KOPT-K1 (cell line): ENCODE data around the gene HEMGN.
"Not testable (repeated sequence)": the region's sequence is repeated elsewhere in the genome, so short reads cannot be mapped to it uniquely, and the experiment has no call there.

Source experiments
- H3K27ac ChIP-seq: fragments of 200-600 bp; sonication (generic); 2 replicates; pipeline ENCODE4 v1.5.1; 2016; ENCODE audit warnings: antibody characterized with exemption, mild to moderate bottlenecking, low read depth, low read length; ENCODE audit not compliant: poor library complexity, severe bottlenecking
- H3K36me3 ChIP-seq: fragments of 200-600 bp; sonication (generic); 2 replicates; pipeline ENCODE4 v1.5.1; 2017; ENCODE audit warnings: antibody characterized with exemption, mild to moderate bottlenecking, low read length, moderate library complexity; ENCODE audit not compliant: insufficient read depth
- H3K9me3 ChIP-seq: fragments of 200-600 bp; sonication (generic); 2 replicates; pipeline ENCODE4 v1.5.1; 2017; ENCODE audit warnings: antibody characterized with exemption, low read length, mild to moderate bottlenecking; ENCODE audit not compliant: insufficient read depth, poor library complexity, severe bottlenecking

The HEMGN gene

DNA sequence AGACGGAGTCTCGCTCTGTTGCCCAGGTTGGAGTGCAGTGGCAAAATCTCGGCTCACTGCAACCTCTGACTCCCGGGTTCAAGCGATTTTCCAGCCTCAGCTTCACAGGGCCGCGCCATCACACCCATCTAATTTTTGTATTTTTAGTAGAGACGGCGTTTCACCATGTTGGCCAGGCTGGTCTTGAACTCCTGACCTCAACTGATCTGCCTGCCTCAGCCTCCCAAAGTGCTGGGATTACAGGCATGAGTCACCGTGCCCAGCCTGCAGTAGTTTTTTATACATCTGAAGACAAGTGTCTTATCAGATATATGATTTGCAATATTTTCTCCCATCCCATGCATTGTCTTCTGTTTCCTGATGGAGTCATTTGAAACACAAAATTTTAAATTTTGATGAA lies 38.7 kb upstream of the HEMGN start:
- H3K9me3 ChIP-seq, H3K36me3 ChIP-seq, H3K27ac ChIP-seq: not testable (repeated sequence)

DNA sequence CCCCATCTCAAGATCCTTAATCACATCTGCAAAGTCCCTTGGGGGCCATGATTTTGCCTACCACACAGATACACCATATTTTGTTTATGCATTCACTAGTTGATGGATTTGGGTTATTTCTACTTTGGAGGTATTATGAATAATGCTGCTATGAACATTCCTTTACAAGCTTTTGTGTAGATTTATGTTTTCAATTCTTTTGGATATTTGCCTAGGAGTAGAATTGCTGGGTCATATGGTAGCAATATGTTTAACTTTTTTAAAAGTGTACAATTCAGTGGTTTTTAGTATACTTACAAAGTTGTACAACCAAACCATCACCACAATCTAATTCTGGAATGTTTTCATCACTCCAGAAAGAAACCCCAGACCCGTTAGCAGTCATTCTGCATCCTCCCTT lies 37.4 kb upstream of the HEMGN start:
- Histone ChIP-seq H3K36me3 (peaks cover 6% of the 10 kb centered on the region), H3K27ac (no peak overlapping the region), H3K9me3 (no peaks in the 10 kb centered on the region)

DNA sequence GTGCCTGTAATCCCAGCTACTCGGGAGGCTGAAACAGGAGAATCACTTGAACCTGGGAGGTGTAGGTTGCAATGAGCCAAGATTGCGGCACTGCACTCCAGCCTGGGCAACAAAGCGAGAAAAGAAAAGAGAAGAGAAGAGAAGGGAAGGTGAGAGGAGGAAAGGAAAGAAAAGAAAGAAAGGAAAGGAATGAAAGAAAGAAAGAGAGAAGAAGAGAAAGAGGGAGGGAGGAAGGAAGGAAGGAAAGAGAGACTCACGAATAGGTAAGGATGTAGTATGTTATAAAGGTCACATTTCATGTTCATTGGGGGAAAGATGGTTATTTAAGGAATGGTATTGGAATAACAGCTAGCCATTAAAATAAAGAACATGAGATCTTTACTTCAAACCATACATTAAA lies 34.8 kb upstream of the HEMGN start:
- Histone ChIP-seq H3K9me3 (no peaks in the 10 kb centered on the region), H3K27ac (no peak overlapping the region), H3K36me3 (no peaks in the 10 kb centered on the region; the same call in 1 of the 2 replicates)

DNA sequence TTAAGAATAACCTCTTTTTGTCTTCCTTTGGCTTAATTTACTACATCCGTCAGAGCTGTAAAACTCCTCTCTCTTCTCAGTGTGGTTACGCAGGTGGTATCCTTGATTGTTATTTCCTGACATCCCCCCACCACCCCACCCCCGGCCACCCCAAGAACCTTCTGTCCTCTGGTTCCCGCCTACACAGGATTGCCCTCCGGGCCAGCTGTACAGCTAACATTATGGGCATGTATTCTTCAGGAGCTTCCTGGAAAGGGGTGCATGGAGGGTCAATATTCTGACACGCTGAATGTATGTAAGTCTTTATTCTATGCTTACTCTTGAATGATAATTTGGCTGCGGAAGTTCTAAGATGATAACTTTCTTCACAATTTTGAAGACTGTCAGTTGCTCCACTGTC lies 32.2 kb upstream of the HEMGN start:
- Histone ChIP-seq H3K36me3 (no peaks in the 10 kb centered on the region), H3K27ac (peak overlapping the region; percentile 81), H3K9me3 (no peaks in the 10 kb centered on the region)

DNA sequence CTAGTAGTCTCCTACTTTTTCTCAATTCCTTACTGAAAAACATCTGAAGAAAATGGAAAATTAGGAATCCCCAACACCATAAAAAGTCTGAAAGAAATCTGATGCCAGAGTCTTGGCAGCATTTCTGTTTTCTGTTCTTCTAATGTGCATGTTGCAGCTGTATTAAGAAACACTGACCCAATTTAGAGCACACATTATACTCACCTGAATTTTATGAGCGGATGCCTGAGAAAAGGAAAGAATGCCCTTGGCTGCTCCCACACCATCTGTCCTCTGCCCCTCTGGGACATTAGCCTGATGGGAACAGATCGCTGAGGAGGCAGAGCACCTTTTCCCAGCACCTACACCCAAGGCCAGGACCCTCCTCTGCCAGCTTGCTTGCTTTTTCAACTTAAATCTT lies 31.0 kb upstream of the HEMGN start:
- Histone ChIP-seq H3K9me3 (no peaks in the 10 kb centered on the region), H3K27ac (peak overlapping the region; percentile 81), H3K36me3 (no peaks in the 10 kb centered on the region)

DNA sequence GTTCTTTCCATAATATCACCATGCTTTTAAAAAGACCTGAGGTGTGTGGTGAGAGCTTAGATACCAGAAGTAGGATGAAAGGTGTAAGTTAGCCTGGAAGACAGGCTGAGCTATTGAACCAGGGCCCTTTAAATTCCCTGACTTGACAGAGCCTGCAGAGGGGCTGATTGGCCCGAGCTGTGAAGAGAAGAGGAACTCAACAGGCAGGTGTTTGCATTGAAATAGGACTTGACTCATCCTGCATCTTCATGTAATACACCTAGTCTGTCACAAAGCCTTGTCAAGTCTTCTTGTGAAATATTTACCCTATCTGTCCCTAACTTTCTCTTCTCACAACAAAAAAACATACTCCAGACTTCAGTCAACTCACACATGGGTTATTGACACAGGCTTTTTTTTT lies 28.5 kb upstream of the HEMGN start:
- H3K36me3 ChIP-seq: no peaks in the 10 kb centered on the region

DNA sequence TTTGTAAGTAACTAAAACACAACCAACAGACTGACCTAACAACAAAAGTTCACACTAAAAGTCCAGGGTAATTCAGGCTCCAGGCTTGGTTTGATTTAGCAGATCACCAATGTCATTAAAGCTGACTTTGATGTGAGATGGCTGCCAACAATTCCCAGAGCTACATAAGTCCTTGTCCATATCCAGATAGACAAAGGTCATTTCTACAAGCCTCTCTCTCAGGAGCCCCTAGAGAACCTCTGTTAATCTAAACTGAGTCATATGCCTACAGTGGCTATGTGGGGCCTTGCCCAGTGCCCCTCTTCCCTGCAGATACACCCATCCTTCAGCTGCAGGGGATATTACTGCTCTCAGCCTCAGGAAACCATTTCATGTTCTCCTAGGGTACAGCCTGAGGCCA lies 26.9 kb upstream of the HEMGN start:
- H3K9me3 ChIP-seq: no peaks in the 10 kb centered on the region
- H3K27ac ChIP-seq: no peak overlapping the region

More for the DNA sequence above, 28.5 kb upstream of the HEMGN start:
- Histone ChIP-seq H3K9me3 (no peaks in the 10 kb centered on the region), H3K27ac (no peak overlapping the region)

DNA sequence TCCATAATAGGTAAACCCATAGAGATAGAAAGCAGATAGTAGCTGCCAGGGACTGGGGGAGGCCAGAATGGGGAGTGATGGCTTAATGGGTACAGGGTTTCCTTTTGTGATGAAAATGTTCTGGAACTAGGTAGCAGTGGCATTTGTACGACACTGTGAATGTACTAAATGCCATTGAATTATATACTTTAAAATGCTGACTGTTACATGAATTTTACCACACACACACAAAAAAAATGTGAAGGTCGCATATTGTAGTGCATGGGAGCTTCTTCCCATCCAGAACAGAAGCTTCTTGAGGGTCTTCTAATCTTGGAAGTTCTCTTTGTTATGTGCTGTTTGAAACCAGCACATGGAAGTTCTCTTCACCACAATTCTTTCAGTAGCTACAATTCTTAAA lies 25.3 kb upstream of the HEMGN start:
- H3K36me3 ChIP-seq: no peaks in the 10 kb centered on the region
- no peak overlapping the region for H3K27ac ChIP-seq
- H3K9me3 ChIP-seq: no peaks in the 10 kb centered on the region

More for the DNA sequence above, 26.9 kb upstream of the HEMGN start:
- no peaks in the 10 kb centered on the region for H3K36me3 ChIP-seq

DNA sequence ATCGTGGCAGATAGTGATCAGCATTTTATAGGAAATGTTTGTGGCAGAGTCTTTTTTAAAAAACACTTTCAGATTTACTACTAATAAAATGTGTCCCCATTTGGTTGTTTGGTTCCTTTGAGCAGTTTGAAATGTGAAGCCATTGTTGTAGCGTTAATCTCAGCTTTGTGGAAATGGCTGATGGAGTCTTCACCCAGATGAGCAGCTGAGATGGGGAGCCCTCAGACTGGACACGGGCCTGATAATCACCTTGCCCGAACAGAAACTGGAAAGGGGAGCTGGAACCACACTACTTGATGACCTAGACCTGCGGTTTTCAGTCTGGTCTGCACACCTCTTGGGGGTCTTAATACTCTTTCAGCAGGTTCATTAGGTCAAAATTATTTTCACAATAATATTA lies 24.6 kb upstream of the HEMGN start:
- no peaks in the 10 kb centered on the region for H3K9me3 ChIP-seq
- no peak overlapping the region for H3K27ac ChIP-seq
- H3K36me3 ChIP-seq: no peaks in the 10 kb centered on the region

DNA sequence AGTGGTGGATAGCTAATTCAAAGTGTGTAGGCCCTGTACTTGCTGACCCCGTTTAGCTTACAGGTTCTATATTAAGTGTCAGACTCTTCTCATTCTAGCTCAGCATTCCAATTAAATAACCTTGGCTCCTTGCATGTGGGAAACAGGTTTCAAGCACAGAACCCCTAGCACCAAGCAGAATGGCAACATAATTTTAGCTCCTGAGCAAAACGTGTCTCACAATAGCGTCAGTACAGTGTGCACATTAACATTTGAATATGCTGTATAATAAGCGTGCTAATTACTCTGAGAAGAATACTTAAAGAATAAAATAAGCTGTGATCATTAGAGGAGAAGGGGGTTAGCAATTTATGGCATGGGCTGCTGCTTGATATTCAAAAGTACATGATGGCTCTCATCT lies 24.2 kb upstream of the HEMGN start:
- H3K9me3 ChIP-seq: no peaks in the 10 kb centered on the region
- no peaks in the 10 kb centered on the region for H3K36me3 ChIP-seq
- H3K27ac ChIP-seq: no peak overlapping the region

DNA sequence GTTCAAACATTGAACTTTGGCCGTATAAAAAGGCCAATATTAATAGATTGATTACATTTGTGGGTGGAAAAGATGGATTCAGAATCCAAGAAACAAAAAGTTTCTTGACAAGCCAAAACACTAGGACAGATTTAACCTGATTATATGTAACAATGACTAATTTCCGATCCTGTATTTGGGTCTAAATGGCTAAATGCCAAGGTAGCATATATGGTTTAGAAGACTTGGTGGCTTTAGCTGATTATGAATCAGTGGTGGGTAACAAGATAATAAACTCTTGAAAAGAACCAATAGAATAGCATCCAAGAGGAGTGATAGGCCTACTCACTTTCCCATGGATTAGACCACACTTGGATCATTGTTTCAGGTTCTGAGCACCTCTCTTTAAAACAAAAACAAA lies 23.4 kb upstream of the HEMGN start:
- no peaks in the 10 kb centered on the region for H3K9me3 ChIP-seq
- H3K27ac ChIP-seq: no peak overlapping the region
- no peaks in the 10 kb centered on the region for H3K36me3 ChIP-seq

DNA sequence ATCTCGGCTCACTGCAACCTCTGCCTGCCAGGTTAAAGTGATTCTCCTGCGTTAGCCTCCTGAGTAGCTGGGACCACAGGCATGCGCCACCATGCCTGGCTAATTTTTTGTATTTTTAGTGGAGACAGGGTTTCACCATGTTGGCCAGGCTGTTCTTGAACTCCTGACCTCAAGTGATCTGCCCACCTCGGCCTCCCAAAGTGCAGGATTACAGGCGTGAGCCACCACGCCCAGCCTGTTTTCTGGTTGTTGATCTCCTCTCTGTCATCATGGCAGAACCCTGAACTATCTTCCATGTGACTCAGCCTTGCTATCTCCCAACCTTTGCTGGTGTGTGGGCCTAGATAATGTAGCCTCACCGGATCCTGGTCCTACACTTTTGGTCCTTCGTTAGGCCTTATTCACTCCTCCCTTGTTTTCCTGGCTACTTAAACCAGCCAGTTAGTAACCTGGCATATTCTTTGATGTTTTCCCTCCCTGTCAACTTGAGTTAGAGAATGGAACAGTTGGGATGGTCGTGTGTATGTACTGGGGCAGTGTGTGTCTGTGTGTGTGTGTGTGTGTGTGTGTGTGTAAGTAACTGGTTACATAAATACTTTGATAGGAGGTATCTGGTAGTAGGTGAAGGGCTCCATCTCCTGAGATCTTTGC lies 22.8 kb upstream of the HEMGN start:
- not testable (repeated sequence) for H3K36me3 ChIP-seq, H3K27ac ChIP-seq, H3K9me3 ChIP-seq

DNA sequence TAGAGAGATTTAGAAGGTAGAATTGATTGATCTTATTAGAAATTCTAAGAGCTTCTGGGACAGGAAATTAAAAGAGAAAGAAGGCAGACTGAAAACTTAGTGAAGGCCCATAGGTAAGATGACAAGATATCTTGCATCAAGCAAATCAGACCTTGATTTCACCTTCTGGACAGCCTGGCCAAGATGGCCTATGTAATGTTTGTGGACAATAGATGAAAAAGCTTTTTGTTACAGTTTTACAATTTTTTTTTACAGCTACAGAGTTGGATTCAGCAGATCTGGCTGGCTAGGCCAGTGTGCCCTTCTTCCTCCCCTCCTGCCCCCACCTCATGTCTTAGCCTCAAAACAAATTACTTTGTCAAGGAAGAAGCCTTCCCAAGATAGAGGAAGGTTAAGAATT lies 21.6 kb upstream of the HEMGN start:
- Histone ChIP-seq H3K9me3 (no peaks in the 10 kb centered on the region), H3K27ac (no peak overlapping the region), H3K36me3 (no peaks in the 10 kb centered on the region)

DNA sequence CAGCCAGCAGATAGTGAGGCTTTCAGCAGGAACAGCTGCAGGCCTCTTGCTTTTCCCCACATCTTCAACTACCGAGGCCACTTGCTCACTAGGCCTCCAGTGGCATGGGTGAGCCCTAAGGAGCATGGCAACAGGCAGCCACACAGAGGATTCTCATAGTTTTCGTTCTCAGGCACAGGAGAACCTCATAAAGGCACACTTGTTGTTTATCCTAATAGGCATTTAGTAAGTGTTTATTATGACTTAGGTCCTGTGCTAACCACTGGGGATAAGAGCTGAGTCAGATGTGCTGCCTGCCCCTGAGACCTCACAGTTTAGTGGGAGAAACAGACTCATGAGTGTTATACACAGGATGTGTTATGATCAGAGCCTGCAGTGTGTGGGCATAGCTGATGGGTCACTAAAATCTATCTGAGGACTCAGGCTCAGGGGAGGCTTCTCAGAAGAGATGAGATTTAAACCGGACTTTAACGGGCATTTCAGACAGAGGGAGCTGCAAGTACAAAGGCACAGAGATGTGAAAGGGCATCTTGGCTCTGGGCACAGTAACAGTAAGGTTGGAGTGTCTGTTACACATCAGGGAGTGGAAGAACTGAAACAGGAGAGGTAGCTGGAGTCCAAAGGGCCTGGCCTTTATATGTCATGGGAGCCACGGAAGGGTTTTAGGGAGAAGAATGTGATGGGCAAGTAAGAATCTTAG lies 21.0 kb upstream of the HEMGN start:
- Histone ChIP-seq H3K9me3 (no peaks in the 10 kb centered on the region), H3K36me3 (no peaks in the 10 kb centered on the region), H3K27ac (no peak overlapping the region)

DNA sequence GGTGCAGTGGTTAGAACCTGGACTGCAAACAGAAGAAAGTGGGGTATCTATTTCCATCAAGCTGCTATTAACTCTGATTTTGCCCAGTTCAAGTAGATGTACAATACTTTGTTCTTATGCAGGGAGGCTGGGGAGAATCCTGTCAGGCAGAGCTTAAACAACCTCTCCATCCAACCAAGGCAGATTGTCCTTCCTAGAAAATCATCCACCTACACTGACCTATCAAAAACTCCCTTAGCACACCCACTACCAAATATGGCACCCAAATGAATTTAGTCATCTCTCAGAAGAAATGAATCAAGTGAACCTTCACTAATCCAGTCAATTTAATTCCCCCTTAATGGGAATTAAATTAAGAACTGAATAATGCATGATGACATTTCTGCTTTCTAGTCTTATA lies 18.4 kb upstream of the HEMGN start:
- Histone ChIP-seq H3K9me3 (no peaks in the 10 kb centered on the region), H3K36me3 (no peaks in the 10 kb centered on the region)

DNA sequence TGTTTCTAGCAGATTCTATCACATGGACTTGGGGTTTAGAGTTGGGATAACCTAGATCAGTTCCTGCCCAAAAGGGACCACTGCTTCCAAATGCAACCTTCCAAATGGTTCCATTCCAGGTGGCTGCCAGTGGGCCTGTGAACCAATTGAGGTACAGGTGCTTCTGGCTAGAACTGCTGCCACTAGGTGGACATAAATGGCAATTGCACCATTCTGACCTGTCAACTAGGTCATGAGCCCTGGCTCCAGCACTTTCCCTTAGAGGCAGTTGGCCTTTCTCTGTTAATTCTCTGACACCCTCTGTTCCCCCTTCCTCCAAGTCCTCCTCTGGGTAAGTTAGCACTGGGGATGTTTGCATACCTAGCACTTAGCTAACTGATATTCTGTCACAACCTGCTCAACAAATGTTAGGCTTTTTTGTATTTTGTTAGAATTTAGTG lies 16.6 kb upstream of the HEMGN start:
- H3K36me3 ChIP-seq: no peaks in the 10 kb centered on the region
- H3K9me3 ChIP-seq: no peaks in the 10 kb centered on the region
- H3K27ac ChIP-seq: no peak overlapping the region

More for the DNA sequence above, 18.4 kb upstream of the HEMGN start:
- no peak overlapping the region for H3K27ac ChIP-seq
